Spleen (tissue), 11 donors: Measurements from ENCODE around the gene DLX4. TPM values are rescaled to one million over a fixed set of nuclear protein-coding genes. Genes with fewer than 3 reads are reported as not detected.

ENCODE experiments used
- DNase-seq: peaks from one replicate; pipeline ENCODE4 v3.0.0-alpha.2; 2020
- H3K27ac ChIP-seq, 8 donors: fragments of 200-600 bp; sonication (generic) in 7 of 8; 1 replicate in 4 of 8; 2 replicates in 4 of 8; pipeline versions ENCODE4 v1.5.0 to v1.8.0; 2016 to 2021; ENCODE audit warnings: inconsistent platforms in 4 of 8, mild to moderate bottlenecking in 4 of 8, moderate library complexity in 1 of 8
- H3K27me3 ChIP-seq, 7 donors: fragments of 200-600 bp; sonication (generic) in 6 of 7; replicated peaks in 1 of 7; 1 replicate in 4 of 7; 2 replicates in 3 of 7; pipeline versions ENCODE4 v1.5.0 to v1.8.0; 2016 to 2021; ENCODE audit warnings: inconsistent platforms in 3 of 7, mild to moderate bottlenecking in 1 of 7
- H3K36me3 ChIP-seq, 6 donors: fragments of 200-600 bp; sonication (generic) in 5 of 6; 1 replicate in 4 of 6; 2 replicates in 2 of 6; pipeline versions ENCODE4 v1.5.0 to v1.8.0; 2016 to 2021; ENCODE audit warnings: inconsistent platforms in 2 of 6
- H3K4me1 ChIP-seq, 6 donors: fragments of 200-600 bp; sonication (generic) in 5 of 6; 1 replicate in 3 of 6; 2 replicates in 3 of 6; pipeline versions ENCODE4 v1.5.0 to v1.8.0; 2016 to 2021; ENCODE audit warnings: inconsistent platforms in 3 of 6
- H3K4me3 ChIP-seq, 8 donors: fragments of 200-600 bp; sonication (generic) in 7 of 8; 1 replicate in 4 of 8; 2 replicates in 4 of 8; pipeline versions ENCODE4 v1.5.0 to v1.8.0; 2016 to 2021; ENCODE audit warnings: inconsistent platforms in 4 of 8, mild to moderate bottlenecking in 4 of 8, moderate library complexity in 2 of 8
- H3K9me3 ChIP-seq, 8 donors: fragments of 200-600 bp; sonication (generic) in 7 of 8; 1 replicate in 4 of 8; 2 replicates in 4 of 8; pipeline versions ENCODE4 v1.5.0 to v1.8.0; 2016 to 2021; ENCODE audit warnings: inconsistent platforms in 4 of 8
- CTCF ChIP-seq, 11 experiments: fragments of 200-600 bp in 7 of 11; fragments of 450-650 bp in 4 of 11; sonication (generic) in 4 of 11; IDR thresholded peaks in 8 of 11; conservative IDR thresholded peaks in 3 of 11; 1 replicate in 7 of 11; 2 replicates in 4 of 11; pipeline versions ENCODE4 v1.4.0 to v1.8.0; 2016 to 2021; ENCODE audit warnings: antibody characterized with exemption in 11 of 11, inconsistent platforms in 4 of 11, mild to moderate bottlenecking in 1 of 11
- POLR2A ChIP-seq, 3 donors: fragments of 450-650 bp; IDR thresholded peaks; one replicate each; pipeline ENCODE4 v1.5.1; 2017; ENCODE audit warnings: antibody characterized with exemption in 3 of 3, mild to moderate bottlenecking in 1 of 3
- POLR2AphosphoS5 ChIP-seq, 3 donors: sonication (generic); formaldehyde crosslinking; IDR thresholded peaks; one replicate each; pipeline ENCODE4 v1.5.1; 2017; ENCODE audit warnings: antibody characterized with exemption in 3 of 3
- WGBS, 5 donors: extraction: QIAGEN DNeasy Blood & Tissue Kit in 3 of 5; methylation state at CpG; one replicate each; pipeline versions ENCODE4 v1.1.5 to v1.1.7; 2013 to 2018; 5-methylcytosine and 5-hydroxymethylcytosine counted together
- intact Hi-C: fragments of 100-400 bp; cut with DNase I; formaldehyde crosslinking; loops from one replicate; pipeline ENCODE4 v1.15.0; 2023; ENCODE audit warnings: low total_unique reads
- polyA plus RNA-seq, 3 donors: library from polyadenylated mRNA; stranded (reverse); fragments of 200-250 nt; gene quantifications; one replicate each; pipeline ENCODE4 v1.2.1, GENCODE V29; 2013
- total RNA-seq, 7 donors: library from RNA; depleted of rRNA in 3 of 7; stranded (reverse); fragments of >200 nt in 3 of 7; fragmentation: NEBNext Ultra II Directional in 4 of 7; extraction: Animal tissue kit (Norgen Biotek cat#: 25700) in 4 of 7; gene quantifications; one replicate each; pipeline versions ENCODE4 v1.1.0 to v1.2.1, GENCODE V29; 2016 to 2021
- donor health status: healthy with polysubstance abuse.
- donor health status: DM: no; HTN: no; CAD: no; lungs with moderate emphysema.
- donor health status: DM: no; HTN: no; CAD: no.
- donor health status: Bipolar disorder and iron deficiency.
- donor health status: healthy.
- donor health status: DM: no; HTN: no; CAD: no.
- donor health status: DM: yes; HTN: yes; CAD: no.

DLX4 gene
- total and polyA plus RNA-seq, 10 donors = 0.09 to 1.1 (median 0.31) TPM; not detected in 2

DNA sequence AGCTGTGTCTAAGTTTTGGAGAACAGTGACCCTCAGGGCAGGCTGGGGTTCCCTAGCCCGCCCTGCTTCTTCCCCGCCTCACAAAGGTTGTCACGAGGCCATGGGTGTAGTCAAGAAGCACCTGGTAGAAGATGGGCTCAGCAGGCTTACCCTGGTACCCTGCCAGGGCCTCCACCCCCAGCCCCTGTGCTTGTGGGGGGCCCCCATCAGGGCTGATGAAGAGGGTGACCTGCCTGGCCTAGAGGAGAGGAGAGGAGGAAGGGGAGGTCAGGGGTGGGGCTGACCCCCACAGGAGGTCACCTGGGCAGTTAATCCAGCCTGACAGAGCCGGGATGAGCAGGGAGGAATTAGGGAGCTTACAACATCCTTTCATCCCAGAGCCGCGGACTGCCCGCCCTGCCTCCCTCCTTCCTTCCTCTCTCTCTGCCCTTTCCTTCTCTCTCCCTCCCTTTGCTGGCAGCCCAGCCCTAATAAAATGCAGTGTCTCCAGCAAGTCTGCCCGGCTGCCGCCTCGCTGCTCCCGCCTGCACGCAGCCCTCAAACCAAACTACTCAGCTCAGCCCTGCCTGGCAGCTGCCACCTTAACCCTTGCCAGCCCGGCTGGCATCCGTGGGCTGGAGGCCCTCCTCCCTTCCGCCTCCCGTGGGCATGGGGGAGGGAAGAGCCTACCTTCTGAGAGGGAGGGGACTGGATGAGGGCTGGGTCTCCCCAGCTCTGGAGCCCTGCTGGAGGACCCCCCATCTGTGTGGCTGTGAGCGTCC is 18.9 kb downstream of the DLX4 start:
- Histone ChIP-seq H3K36me3 (no peaks in the 10 kb centered on the region), H3K27me3 (peaks cover 0 to 97% (median 54%) of the 10 kb centered on the region in 7 donors), H3K4me3 (no peak overlapping the region), H3K4me1 (peaks cover 0 to 8% (median under 1%) of the 10 kb centered on the region in 6 donors), H3K9me3 (no peaks in the 10 kb centered on the region), H3K27ac (no peak overlapping the region)
- intact Hi-C loops = no loop called here
- no peak for TF ChIP-seq CTCF (IDR thresholded peaks at IDR 0.05 in 8 of 11, conservative IDR thresholded peaks at IDR 0.05 in 3 of 11)
- no peak for TF ChIP-seq POLR2A (IDR thresholded peaks at IDR 0.05)
- no peak for TF ChIP-seq POLR2AphosphoS5 (IDR thresholded peaks at IDR 0.05)
- no peak for DNase-seq
- 11 to 22% (median 19%) methylated on average over 16 to 17 of the region's 17 CpGs for WGBS, 5 donors

DNA sequence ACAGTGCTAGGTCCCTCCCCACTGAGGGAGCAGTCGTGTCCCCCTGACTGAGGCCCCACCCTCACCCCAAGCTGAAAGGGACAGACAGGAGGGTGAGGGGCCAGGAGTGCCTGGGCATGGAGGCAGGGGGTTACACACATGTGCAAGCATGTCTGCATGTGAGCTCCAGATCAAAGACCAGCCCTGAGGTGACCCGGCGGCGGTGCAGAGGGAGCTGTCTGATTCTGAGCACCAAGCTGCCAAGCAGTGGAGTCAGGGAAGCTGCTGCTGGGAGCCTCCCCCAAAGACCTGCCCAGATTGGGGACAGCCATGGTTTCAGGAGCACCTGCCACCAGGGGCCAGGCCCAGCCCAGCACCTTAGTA is 20.5 kb downstream of the DLX4 start:
- H3K4me1 ChIP-seq = peaks cover 6 to 25% (median 17%) of the 10 kb centered on the region in 6 donors
- no peaks in the 10 kb centered on the region for H3K9me3 ChIP-seq
- intact Hi-C loops = no loop called here
- H3K36me3 ChIP-seq = no peaks in the 10 kb centered on the region
- H3K27ac ChIP-seq = no peak overlapping the region
- peaks cover 0 to 99% (median 70%) of the 10 kb centered on the region in 7 donors for H3K27me3 ChIP-seq
- 81 to 93% (median 85%) methylated on average over 3 to 4 of the region's 4 CpGs for WGBS, 5 donors
- no peak overlapping the region for H3K4me3 ChIP-seq
- DNase-seq = no peak
- TF ChIP-seq POLR2AphosphoS5 (IDR thresholded peaks at IDR 0.05) = no peak
- no peak for TF ChIP-seq POLR2A (IDR thresholded peaks at IDR 0.05)
- TF ChIP-seq CTCF (IDR thresholded peaks at IDR 0.05 in 8 of 11, conservative IDR thresholded peaks at IDR 0.05 in 3 of 11) = no peak

DNA sequence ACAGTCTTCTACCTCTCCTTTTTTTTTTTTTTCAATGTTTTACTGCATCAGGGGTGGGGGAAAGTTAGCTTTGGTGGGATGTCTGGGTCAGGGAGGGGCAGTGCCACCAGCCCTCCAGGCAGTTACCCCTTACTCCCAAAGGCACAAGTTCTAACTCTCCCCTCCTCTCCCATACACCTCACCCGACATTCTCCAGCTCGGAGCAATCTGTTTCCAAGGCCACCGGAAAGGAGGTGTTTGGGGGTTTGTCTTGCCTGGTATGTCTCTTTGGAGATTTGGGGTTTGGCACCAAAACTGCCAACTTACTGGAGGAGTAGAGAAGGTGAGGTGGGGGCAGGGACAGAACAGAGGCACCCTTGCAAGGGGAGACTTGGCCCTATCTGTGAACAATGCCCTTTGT is 21.3 kb downstream of the DLX4 start:
- intact Hi-C loops = no loop called here

More for the DNA sequence above, 21.3 kb downstream of the DLX4 start:
- peaks cover 12 to 33% (median 24%) of the 10 kb centered on the region in 6 donors for H3K4me1 ChIP-seq
- H3K27me3 ChIP-seq = peaks cover 0 to 99% (median 78%) of the 10 kb centered on the region in 7 donors
- WGBS, 5 donors = 43 to 58% (median 49%) methylated on average over 3 of the region's 3 CpGs
- TF ChIP-seq POLR2AphosphoS5 (IDR thresholded peaks at IDR 0.05) (no peak), CTCF (IDR thresholded peaks at IDR 0.05 in 8 of 11, conservative IDR thresholded peaks at IDR 0.05 in 3 of 11) (no peak), POLR2A (IDR thresholded peaks at IDR 0.05) (no peak)
- no peaks in the 10 kb centered on the region for H3K36me3 ChIP-seq
- H3K27ac ChIP-seq = no peak overlapping the region
- H3K9me3 ChIP-seq = no peaks in the 10 kb centered on the region
- H3K4me3 ChIP-seq = no peak overlapping the region
- no peak for DNase-seq
